ENCODE measurements around the gene RDH16.

RDH16 gene

DNA sequence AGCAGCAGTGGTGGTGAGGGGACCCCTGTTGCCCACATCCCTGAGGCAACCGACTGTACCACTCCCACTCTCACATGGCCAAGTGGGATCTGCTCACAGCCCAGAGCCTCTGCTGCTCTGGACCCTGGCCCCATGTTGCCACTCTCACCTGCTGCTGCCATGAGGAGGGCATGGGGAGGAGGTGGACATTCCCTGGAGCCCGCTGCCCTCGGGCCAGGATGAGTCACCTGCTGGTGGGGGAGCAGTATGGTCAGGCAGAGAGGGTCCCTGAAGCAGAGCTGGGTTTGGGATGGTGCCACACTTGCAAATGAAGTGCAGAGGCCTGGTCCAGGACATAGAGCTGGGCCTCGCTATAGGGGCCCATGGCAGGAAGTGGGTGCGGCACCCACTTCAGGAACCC lies 49.3 kb downstream of the RDH16 start:
- no peak overlapping the region for H3K4me3 ChIP-seq (ENCODE audit: low read length)
- TF ChIP-seq, protein P1, sequence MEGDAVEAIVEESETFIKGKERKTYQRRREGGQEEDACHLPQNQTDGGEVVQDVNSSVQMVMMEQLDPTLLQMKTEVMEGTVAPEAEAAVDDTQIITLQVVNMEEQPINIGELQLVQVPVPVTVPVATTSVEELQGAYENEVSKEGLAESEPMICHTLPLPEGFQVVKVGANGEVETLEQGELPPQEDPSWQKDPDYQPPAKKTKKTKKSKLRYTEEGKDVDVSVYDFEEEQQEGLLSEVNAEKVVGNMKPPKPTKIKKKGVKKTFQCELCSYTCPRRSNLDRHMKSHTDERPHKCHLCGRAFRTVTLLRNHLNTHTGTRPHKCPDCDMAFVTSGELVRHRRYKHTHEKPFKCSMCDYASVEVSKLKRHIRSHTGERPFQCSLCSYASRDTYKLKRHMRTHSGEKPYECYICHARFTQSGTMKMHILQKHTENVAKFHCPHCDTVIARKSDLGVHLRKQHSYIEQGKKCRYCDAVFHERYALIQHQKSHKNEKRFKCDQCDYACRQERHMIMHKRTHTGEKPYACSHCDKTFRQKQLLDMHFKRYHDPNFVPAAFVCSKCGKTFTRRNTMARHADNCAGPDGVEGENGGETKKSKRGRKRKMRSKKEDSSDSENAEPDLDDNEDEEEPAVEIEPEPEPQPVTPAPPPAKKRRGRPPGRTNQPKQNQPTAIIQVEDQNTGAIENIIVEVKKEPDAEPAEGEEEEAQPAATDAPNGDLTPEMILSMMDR (conservative IDR thresholded peaks at IDR 0.05; ENCODE audit: low read length) = no peak
- DNase-seq (ENCODE audit: low read depth) = no peak

- DNase-seq (ENCODE audit: low read depth) = no peak
- H3K4me3 ChIP-seq (ENCODE audit: low read length) = no peak overlapping the region
- TF ChIP-seq, protein P1 (conservative IDR thresholded peaks at IDR 0.05; ENCODE audit: low read length) = no peak
Observed at GRCh38 chr12:56905852-56906251, 51.6 kb downstream of the RDH16 start.

DNA sequence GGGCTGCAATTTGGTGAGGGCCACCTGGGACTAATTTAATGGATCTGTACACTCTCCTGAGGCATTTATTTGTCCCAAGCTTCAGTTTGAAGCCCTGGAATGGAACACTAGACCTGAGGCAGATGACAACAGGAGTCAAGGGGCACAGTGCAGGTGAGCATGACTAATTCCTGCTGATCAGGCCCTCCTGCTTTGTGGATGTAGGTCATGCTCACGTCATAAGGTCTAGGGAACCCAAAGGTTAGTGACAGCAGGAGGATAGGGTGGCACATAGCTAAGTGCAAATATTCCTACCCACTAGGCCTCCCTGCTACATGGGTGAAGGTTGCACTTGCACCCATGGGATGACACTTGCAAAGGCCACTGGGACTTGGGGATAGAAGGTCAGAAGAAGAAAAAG lies 54.0 kb downstream of the RDH16 start:
- no peak overlapping the region for H3K4me3 ChIP-seq (ENCODE audit: low read length)
- TF ChIP-seq, protein P1 (conservative IDR thresholded peaks at IDR 0.05; ENCODE audit: low read length) = no peak
- DNase-seq (ENCODE audit: low read depth) = no peak
